Left ventricle myocardium inferior (tissue), 1 donor: ENCODE measurements around the gene ALDH1A1. TPM values are rescaled to one million over a fixed set of nuclear protein-coding genes. Genes with fewer than 3 reads are reported as not detected.

Experiments used
- DNase-seq: peaks from one replicate; pipeline ENCODE4 v3.0.0-alpha.2; 2020
- H3K27ac ChIP-seq: fragments of 200-600 bp; replicated peaks from 2 replicates; pipeline ENCODE4 v1.8.0; 2021
- H3K27me3 ChIP-seq: fragments of 200-600 bp; 2 replicates; pipeline ENCODE4 v1.8.0; 2021; ENCODE audit warnings: low read depth
- H3K36me3 ChIP-seq: fragments of 200-600 bp; 2 replicates; pipeline ENCODE4 v1.8.0; 2021
- H3K4me1 ChIP-seq: fragments of 200-600 bp; 2 replicates; pipeline ENCODE4 v1.8.0; 2021
- H3K4me3 ChIP-seq: fragments of 200-600 bp; 2 replicates; pipeline ENCODE4 v1.8.0; 2021; ENCODE audit warnings: mild to moderate bottlenecking, moderate library complexity
- H3K9me3 ChIP-seq: fragments of 200-600 bp; replicated peaks from 2 replicates; pipeline ENCODE4 v1.8.0; 2021
- CTCF ChIP-seq: fragments of 200-600 bp; IDR thresholded peaks from 2 replicates; pipeline ENCODE4 v1.8.0; 2021; ENCODE audit warnings: antibody characterized with exemption, mild to moderate bottlenecking, borderline replicate concordance
- intact Hi-C: fragments of 100-400 bp; cut with micrococcal nuclease; formaldehyde crosslinking; loops from one replicate; pipeline ENCODE4 v1.11.0; 2022
- total RNA-seq: library from RNA; stranded (reverse); fragmentation: NEBNext Ultra II Directional; extraction: Animal tissue kit (Norgen Biotek cat#: 25700); gene quantifications from one replicate; pipeline ENCODE4 v1.2.1, GENCODE V29; 2021
- donor health status: DM: no; HTN: yes; CAD: no; lungs with severe emphysema.

ALDH1A1 gene
- total RNA-seq, 1 donor from 2014 or later: 20.7 TPM

- intact Hi-C loops: no loop called here
- no peaks in the 10 kb centered on the region for H3K36me3 ChIP-seq
- H3K4me3 ChIP-seq: no peak overlapping the region
- no peaks in the 10 kb centered on the region for H3K9me3 ChIP-seq
- TF ChIP-seq CTCF: no peak
- H3K27ac ChIP-seq: no peak overlapping the region
- no peak for DNase-seq
- H3K4me1 ChIP-seq: no peaks in the 10 kb centered on the region
- no peaks in the 10 kb centered on the region for H3K27me3 ChIP-seq
These were observed 18.9 kb downstream of the ALDH1A1 start for GRCh38 chr9:72933730-72934665.

- Histone ChIP-seq H3K27me3 (no peaks in the 10 kb centered on the region), H3K36me3 (no peaks in the 10 kb centered on the region), H3K27ac (no peak overlapping the region), H3K4me1 (no peaks in the 10 kb centered on the region), H3K4me3 (no peak overlapping the region), H3K9me3 (no peaks in the 10 kb centered on the region)
- intact Hi-C loops: no loop called here
- no peak for TF ChIP-seq CTCF
- DNase-seq: no peak
These were observed 20.2 kb downstream of the ALDH1A1 start for GRCh38 chr9:72932619-72933018.

- Histone ChIP-seq H3K4me1 (no peaks in the 10 kb centered on the region), H3K36me3 (no peaks in the 10 kb centered on the region), H3K4me3 (no peak overlapping the region), H3K27me3 (no peaks in the 10 kb centered on the region), H3K9me3 (no peaks in the 10 kb centered on the region), H3K27ac (no peak overlapping the region)
- no peak for DNase-seq
- TF ChIP-seq CTCF: no peak
- intact Hi-C loops: no loop called here
These were observed 21.0 kb downstream of the ALDH1A1 start for GRCh38 chr9:72931897-72932296.

- Histone ChIP-seq H3K4me3 (no peak overlapping the region), H3K4me1 (no peaks in the 10 kb centered on the region), H3K27ac (no peak overlapping the region), H3K9me3 (no peaks in the 10 kb centered on the region), H3K27me3 (no peaks in the 10 kb centered on the region), H3K36me3 (no peaks in the 10 kb centered on the region)
- intact Hi-C loops: no loop called here
- TF ChIP-seq CTCF: no peak
- DNase-seq: no peak
These were observed 21.4 kb downstream of the ALDH1A1 start for GRCh38 chr9:72931437-72931836.

- no peak overlapping the region for H3K27ac ChIP-seq
- TF ChIP-seq CTCF: no peak
- intact Hi-C loops: no loop called here
- H3K4me3 ChIP-seq: no peak overlapping the region
- no peaks in the 10 kb centered on the region for H3K27me3 ChIP-seq
- no peaks in the 10 kb centered on the region for H3K36me3 ChIP-seq
- H3K4me1 ChIP-seq: no peaks in the 10 kb centered on the region
- DNase-seq: no peak
- H3K9me3 ChIP-seq: no peaks in the 10 kb centered on the region
These were observed 22.0 kb downstream of the ALDH1A1 start for GRCh38 chr9:72930828-72931227.
